AG08396 (cell line): ENCODE measurements around the gene SLC2A11.

ENCODE experiments used
- DNase-seq: peaks from one replicate; pipeline ENCODE4 v3.0.0; 2012; ENCODE audit warnings: low spot score, mixed read lengths

SLC2A11 gene

DNA sequence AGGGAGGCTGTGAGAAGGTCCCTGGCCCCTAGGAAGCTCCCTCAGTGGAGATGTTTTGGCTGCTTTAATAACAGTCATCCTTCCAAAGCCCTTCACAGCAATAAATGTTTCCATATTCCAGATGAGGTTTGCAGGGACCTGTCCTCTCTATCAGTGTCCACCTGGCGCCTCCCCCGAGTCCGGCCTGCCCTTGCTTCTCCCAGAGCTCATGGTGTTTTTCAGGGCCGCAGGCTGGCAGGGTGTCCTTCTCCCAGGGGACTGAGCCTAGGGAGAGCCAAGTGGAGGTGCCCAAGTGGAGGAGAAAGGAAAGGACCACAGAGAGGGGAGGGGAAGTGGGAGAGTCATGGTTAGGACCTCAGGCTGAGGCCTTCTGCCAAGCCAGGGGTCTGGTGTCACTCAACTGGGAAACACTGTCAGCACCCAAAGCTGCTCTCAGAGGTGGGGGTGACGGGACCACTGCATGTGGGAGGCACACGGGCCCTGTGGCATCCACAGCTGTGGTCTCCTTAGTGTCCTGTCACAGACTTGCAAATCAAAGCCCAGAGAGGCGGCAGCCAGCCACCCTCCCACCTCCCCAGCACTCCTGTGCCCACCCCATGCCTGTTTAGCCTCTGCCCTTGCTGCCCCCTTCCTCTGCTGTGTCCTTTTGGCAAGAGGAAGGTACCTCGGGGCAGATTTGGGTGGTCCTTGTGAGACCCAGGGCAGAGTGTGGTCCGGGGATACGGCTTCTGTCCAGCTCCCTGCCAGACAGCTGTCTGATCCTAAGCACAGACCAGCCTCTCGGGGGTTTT is 25.3 kb upstream of the SLC2A11 start:
- DNase-seq, result no peak

GRCh38 chr22:23833017-23833751 is 24.5 kb upstream of the SLC2A11 start:
- no peak for DNase-seq

DNA sequence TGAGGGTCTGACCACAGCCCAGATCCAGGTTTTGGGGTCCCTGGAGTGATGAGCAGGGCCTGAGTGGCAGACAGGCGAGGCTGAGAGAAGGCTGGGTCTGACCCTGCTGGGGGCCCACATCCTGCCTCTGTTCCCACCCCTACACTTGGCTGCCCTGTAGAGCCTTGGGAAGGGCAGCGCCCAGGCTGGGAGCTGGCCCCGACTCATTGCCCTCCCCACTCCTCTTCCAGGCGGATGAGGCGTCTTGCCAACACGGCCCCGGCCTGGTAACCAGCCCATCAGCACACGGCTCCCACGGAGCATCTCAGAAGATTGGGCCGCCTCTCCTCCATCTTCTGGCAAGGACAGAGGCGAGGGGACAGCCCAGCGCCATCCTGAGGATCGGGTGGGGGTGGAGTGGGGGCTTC is 23.8 kb upstream of the SLC2A11 start:
- DNase-seq, result no peak

- no peak for DNase-seq
Measured at GRCh38 chr22:23834406-23834792, 23.3 kb upstream of the SLC2A11 start.

DNA sequence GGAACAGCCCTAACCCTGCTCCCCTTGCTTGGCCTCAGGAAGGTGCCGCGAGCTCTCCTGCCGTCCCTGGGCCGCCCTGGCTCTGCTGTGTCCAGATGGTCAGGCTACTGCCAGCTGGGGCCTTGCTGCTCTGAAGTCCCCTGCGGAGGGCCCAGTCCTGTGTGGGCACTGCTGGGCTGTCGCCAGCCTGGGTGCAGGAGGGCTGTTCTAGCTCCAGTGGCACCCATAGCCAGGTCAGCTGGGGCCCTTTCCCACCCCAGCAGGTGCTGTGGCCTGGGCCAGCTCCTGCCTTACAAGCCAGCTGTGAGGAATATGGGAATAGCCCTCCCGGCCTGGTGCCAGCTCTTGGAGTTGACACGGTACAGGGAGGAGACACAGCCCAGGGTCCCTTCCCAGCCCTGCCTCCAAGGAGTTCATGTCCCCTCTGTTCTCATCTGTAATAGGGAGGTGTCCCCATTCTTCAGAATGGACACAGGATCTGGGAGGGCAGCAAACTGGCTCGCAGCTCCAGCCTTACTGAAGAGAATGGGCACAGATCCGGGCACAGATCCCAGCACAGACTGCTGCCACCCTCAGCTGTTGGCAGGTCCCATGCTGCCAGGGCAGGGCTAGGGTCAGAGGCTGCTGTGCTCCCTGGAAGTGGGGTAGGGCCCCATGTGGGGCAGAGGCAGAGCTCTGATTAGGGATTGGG is 22.7 kb upstream of the SLC2A11 start:
- DNase-seq, result no peak

GRCh38 chr22:23835484-23836144 is 22.1 kb upstream of the SLC2A11 start:
- DNase-seq, result no peak

DNA sequence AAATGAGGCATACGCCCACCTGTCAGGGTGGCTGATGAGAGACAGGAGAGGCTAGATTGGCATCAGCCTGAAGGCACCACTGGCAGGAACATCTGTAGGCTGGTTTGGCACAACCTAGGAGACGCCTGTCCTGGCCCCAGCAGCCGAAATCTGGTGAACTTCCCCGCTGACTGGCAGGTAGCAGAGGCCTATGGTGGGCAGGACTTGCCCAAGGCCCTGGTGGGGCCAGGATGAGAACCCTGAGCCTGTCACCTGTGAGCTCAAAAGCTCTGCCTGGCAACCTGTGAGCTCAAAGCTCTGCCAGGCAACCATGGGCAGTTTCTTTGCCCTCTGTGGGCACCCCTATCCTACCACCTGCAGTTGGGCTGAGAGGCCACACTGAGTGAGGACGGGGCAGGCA is 21.4 kb upstream of the SLC2A11 start:
- no peak for DNase-seq

- no peak for DNase-seq
Measured at GRCh38 chr22:23836692-23837495, 20.8 kb upstream of the SLC2A11 start.

DNA sequence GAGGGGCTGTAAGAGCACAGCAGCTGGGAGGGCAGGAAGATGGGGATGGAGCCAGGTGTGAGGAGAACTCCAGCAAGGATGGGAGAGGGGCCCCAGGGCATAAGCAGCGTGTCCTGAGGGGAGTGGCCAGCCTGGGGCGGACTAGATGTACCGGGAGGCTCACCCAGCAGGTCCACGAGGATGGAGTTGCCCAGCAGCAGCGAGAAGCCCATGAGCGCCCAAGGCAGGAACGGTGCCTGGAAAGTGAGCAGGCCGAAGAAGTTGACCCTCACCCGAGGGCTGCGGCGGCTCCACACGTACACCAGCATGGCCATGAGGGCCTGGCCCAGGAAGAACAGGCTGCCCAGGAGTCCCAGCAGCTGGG is 20.2 kb upstream of the SLC2A11 start:
- DNase-seq, result no peak

GRCh38 chr22:23837911-23838680 is 19.6 kb upstream of the SLC2A11 start:
- no peak for DNase-seq

DNA sequence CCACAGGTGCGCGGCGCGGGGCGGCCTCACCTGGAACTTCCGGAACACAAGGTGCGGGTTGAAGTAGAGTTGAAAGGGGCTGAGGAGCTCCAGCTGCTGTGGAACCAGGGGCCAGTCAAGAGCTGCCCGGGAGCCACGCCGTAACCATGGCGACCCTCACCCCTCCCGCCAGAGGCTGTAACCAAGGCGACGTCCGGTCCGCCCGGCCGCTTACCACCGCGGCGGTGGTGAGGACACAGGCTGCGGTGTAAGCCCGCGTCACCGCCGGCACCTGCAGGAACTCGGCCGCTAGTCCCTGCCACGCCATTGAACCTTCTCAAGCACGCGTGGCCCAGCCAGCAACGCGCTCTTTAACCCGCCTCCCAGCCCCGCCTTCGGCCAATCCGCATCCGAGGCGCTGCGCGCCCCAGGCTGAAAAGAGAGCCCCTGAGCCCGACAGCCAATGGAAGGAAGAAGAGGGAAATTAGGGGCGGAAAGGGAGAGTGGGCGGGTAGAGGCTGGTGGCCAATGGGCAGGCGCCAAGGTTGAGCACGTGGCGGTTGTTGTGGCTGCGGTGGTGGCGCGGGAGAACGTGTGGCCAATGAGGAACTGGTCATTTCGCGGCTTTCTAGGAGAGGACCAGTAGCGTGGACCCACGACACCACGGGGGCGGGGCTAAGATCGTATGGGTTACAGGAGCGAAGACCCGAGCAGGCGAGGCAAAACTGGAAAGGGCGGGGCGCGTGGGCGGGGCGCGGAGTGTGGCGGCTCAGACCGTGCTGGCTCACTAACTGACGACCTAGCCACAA is 18.8 kb upstream of the SLC2A11 start, which contains the start of gene DERL3:
Gene DERL3 (minus strand): TSS at position 326 of the 788 bp plus-strand sequence. CDS start 19 bp downstream, at position 307.
- DNase-seq, result peak; percentile 93

GRCh38 chr22:23840026-23840425 is 17.6 kb upstream of the SLC2A11 start:
- no peak for DNase-seq

DNA sequence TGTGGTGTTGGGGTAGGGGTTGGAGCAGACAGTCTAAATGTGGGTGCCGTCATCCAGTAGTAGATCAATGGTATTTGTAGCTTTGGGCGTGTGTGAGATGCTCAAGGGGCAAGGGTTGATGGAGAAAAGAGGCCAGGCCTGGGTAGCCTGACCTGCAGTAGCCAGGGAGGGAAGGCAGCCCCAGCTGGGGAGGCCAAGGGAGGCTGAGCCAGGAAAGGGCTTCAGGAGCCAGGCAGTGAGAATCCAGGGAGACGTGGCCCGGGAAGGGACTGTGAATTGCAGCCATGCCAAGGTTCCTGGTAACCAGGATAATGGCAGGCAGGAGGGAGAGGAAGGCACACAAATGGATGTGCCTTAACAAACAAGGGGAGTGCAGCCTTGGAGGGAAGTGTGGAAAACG is 16.4 kb upstream of the SLC2A11 start:
- DNase-seq, result no peak

- DNase-seq, result no peak
Measured at GRCh38 chr22:23841736-23842445, 15.8 kb upstream of the SLC2A11 start.

- DNase-seq, result no peak
Measured at GRCh38 chr22:23842599-23842998, 15.1 kb upstream of the SLC2A11 start.

DNA sequence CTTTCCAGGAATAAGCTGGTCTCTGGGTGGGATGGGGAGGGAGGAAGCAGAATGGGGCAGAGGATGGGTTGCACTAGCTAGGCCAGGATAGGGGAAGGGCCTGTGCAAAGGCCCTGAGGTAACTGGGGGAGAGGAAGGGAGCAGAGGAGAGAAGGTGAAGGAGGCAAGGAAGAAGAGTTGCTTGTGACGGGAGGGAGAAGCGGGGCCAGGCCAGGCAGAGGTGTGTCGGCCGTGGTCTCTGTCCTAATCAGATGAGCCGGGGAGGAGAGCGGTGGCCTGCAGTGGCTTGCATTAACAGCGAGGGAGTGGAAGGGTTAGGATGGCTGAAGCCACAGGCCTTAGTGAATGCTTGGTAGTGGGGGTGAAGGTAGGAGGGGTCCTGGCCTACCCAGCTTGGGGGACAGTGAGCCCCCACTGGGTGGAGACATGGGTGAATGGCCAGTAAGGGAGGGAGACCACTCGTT is 12.9 kb upstream of the SLC2A11 start:
- no peak for DNase-seq

GRCh38 chr22:23845265-23846080 is 12.2 kb upstream of the SLC2A11 start:
- DNase-seq, result no peak

DNA sequence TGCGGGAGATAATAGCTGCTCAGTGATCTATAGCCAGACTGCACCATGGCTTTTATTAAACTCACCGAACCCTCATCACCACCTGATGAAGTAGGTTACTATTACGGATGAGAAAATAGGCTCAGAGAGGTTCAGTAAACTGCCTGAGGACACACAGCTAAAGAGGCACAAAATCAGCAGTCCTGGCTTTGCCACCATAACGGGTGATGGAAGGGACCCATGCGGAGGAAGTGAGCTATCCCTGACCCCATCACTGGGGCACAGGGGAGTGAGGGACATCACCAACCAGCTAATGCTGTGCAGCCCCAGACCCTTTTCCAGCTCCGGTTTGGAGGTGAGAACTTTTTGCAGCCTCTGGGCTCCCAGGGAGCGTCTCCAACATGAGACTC is 11.6 kb upstream of the SLC2A11 start:
- DNase-seq, result no peak
